DOHH2 (cell line): ENCODE results near the gene CD40.

Experiments used
- H3F3A ChIP-seq: fragments of 200-600 bp; sonication (generic), shearing (Covaris generic); 2 replicates; pipeline ENCODE4 v1.6.0; 2016; ENCODE audit warnings: antibody characterized with exemption, mild to moderate bottlenecking; ENCODE audit not compliant: control insufficient read depth, insufficient read depth
- H3K27ac ChIP-seq: fragments of 200-600 bp; sonication (generic); 2 replicates; pipeline ENCODE4 v1.5.1; 2014; ENCODE audit warnings: low read depth, mild to moderate bottlenecking, low read length, moderate library complexity
- H3K27me3 ChIP-seq: fragments of 200-600 bp; sonication (generic); 2 replicates; pipeline ENCODE4 v1.6.1; 2014; ENCODE audit warnings: mild to moderate bottlenecking, low read length, mixed read lengths; ENCODE audit not compliant: control insufficient read depth
- H3K36me3 ChIP-seq: fragments of 200-600 bp; sonication (generic); 2 replicates; pipeline ENCODE4 v1.6.1; 2014; ENCODE audit warnings: mild to moderate bottlenecking, low read length, moderate library complexity, mixed read lengths; ENCODE audit not compliant: control insufficient read depth
- H3K4me1 ChIP-seq: fragments of 200-600 bp; sonication (generic); 2 replicates; pipeline ENCODE4 v1.6.1; 2014; ENCODE audit warnings: mild to moderate bottlenecking, low read length, mixed read lengths; ENCODE audit not compliant: control insufficient read depth
- H3K4me2 ChIP-seq: fragments of 200-600 bp; sonication (generic); 2 replicates; pipeline ENCODE4 v1.6.0; 2014; ENCODE audit warnings: mild to moderate bottlenecking, low read length, moderate library complexity
- H3K4me3 ChIP-seq: fragments of 200-600 bp; sonication (generic); 2 replicates; pipeline ENCODE4 v1.5.1; 2014; ENCODE audit warnings: mild to moderate bottlenecking, low read length, mixed read lengths
- H3K79me2 ChIP-seq: fragments of 200-600 bp; sonication (generic); 2 replicates; pipeline ENCODE4 v1.6.1; 2014; ENCODE audit warnings: mild to moderate bottlenecking, low read length, mixed read lengths; ENCODE audit not compliant: control insufficient read depth
- H3K9me2 ChIP-seq: fragments of 200-600 bp; sonication (generic); replicated peaks from 2 replicates; pipeline ENCODE4 v1.6.1; 2014; ENCODE audit warnings: mild to moderate bottlenecking, low read length, mixed read lengths; ENCODE audit not compliant: control insufficient read depth
- H3K9me3 ChIP-seq: fragments of 200-600 bp; sonication (generic); 2 replicates; pipeline ENCODE4 v1.6.1; 2014; ENCODE audit warnings: antibody characterized with exemption, low read length, mixed read lengths; ENCODE audit not compliant: control insufficient read depth, insufficient read depth
- H4K20me1 ChIP-seq: fragments of 200-600 bp; sonication (generic); 2 replicates; pipeline ENCODE4 v1.6.0; 2014; ENCODE audit warnings: low read depth, mild to moderate bottlenecking, antibody characterized with exemption, low read length, moderate library complexity; ENCODE audit not compliant: control insufficient read depth, insufficient read depth
- CTCF ChIP-seq: fragments of 200-600 bp; sonication (generic); IDR thresholded peaks from one replicate; pipeline ENCODE4 v1.5.1; 2014; ENCODE audit warnings: antibody characterized with exemption, mild to moderate bottlenecking, low read depth, low read length; ENCODE audit not compliant: poor library complexity, severe bottlenecking
- EZH2phosphoT487 ChIP-seq: fragments of 200-600 bp; sonication (generic); IDR thresholded peaks from 2 replicates; pipeline ENCODE4 v1.6.1; 2017; ENCODE audit warnings: borderline replicate concordance, mild to moderate bottlenecking, antibody characterized with exemption, low read length, moderate library complexity, mixed read lengths

CD40 gene

DNA sequence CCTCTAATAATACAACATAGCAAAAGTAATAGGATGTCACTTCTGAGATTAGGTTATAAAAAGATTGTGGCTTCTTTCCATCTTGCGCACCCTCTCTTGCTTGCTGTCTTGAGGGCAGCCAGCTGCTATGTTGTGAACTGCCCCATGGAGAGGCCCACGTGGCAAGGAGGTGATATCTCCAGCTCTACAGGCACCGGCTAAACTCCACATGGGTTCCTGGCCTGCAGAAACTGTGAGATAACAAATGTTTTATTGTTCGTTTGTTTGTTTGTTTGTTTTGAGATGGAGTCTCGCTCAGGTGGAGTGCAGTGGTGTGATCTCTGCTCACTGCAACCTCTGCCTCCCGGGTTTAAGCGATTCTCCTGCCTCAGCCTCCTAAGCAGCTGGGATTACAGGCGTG, 38.0 kb downstream of the CD40 start:
- H3F3A ChIP-seq = no peaks in the 10 kb centered on the region
- H3K27me3 ChIP-seq = peaks cover 17% of the 10 kb centered on the region
- H3K9me2 ChIP-seq = no peaks in the 10 kb centered on the region
- no peaks in the 10 kb centered on the region for H3K36me3 ChIP-seq
- TF ChIP-seq EZH2phosphoT487 = no peak
- no peak for TF ChIP-seq CTCF
- H3K79me2 ChIP-seq = no peaks in the 10 kb centered on the region
- no peak overlapping the region for H3K27ac ChIP-seq
- H3K4me3 ChIP-seq = no peak overlapping the region
- no peaks in the 10 kb centered on the region for H4K20me1 ChIP-seq
- H3K4me2 ChIP-seq = no peak overlapping the region
- H3K9me3 ChIP-seq = no peaks in the 10 kb centered on the region
- no peaks in the 10 kb centered on the region for H3K4me1 ChIP-seq

- no peaks in the 10 kb centered on the region for H3K36me3 ChIP-seq
- no peaks in the 10 kb centered on the region for H3F3A ChIP-seq
- H3K4me1 ChIP-seq = no peaks in the 10 kb centered on the region
- H3K9me3 ChIP-seq = no peaks in the 10 kb centered on the region
- TF ChIP-seq CTCF = no peak
- TF ChIP-seq EZH2phosphoT487 = no peak
- H3K27ac ChIP-seq = no peak overlapping the region
- no peak overlapping the region for H3K4me2 ChIP-seq
- no peaks in the 10 kb centered on the region for H4K20me1 ChIP-seq
- peaks cover 22% of the 10 kb centered on the region for H3K27me3 ChIP-seq
- no peaks in the 10 kb centered on the region for H3K79me2 ChIP-seq
- no peaks in the 10 kb centered on the region for H3K9me2 ChIP-seq
- no peak overlapping the region for H3K4me3 ChIP-seq
Observed at GRCh38 chr20:46157076-46157592, 39.0 kb downstream of the CD40 start.

- no peaks in the 10 kb centered on the region for H3K9me2 ChIP-seq
- peaks cover 22% of the 10 kb centered on the region for H3K27me3 ChIP-seq
- no peak overlapping the region for H3K4me3 ChIP-seq
- no peak overlapping the region for H3K27ac ChIP-seq
- H4K20me1 ChIP-seq = no peaks in the 10 kb centered on the region
- H3K36me3 ChIP-seq = no peaks in the 10 kb centered on the region
- H3K9me3 ChIP-seq = no peaks in the 10 kb centered on the region
- TF ChIP-seq CTCF (no peak), EZH2phosphoT487 (no peak)
- no peaks in the 10 kb centered on the region for H3F3A ChIP-seq
- H3K79me2 ChIP-seq = no peaks in the 10 kb centered on the region
- H3K4me2 ChIP-seq = no peak overlapping the region
- no peaks in the 10 kb centered on the region for H3K4me1 ChIP-seq
Observed at GRCh38 chr20:46157625-46158024, 39.5 kb downstream of the CD40 start.
